BLaER1 (cell line): ENCODE results near the gene STK24.
A peak's percentile ranks its signal among the peaks of the same experiment; 100 is the strongest.

Source experiments
- H3K27ac ChIP-seq: shearing (Covaris generic); formaldehyde crosslinking; 2 replicates; pipeline ENCODE4 v1.8.1; 2022
- H3K27me3 ChIP-seq: shearing (Covaris generic); formaldehyde crosslinking; 2 replicates; pipeline ENCODE4 v1.8.1; 2022
- H3K36me3 ChIP-seq: shearing (Covaris generic); formaldehyde crosslinking; 2 replicates; pipeline ENCODE4 v1.8.1; 2022
- H3K4me1 ChIP-seq: shearing (Covaris generic); formaldehyde crosslinking; 2 replicates; pipeline ENCODE4 v1.8.1; 2022
- H3K4me2 ChIP-seq: shearing (Covaris generic); formaldehyde crosslinking; 2 replicates; pipeline ENCODE4 v1.8.1; 2022
- H3K4me3 ChIP-seq: shearing (Covaris generic); formaldehyde crosslinking; 2 replicates; pipeline ENCODE4 v1.8.1; 2022
- H3K9ac ChIP-seq: shearing (Covaris generic); formaldehyde crosslinking; 2 replicates; pipeline ENCODE4 v1.8.1; 2022
- H3K9me3 ChIP-seq: shearing (Covaris generic); formaldehyde crosslinking; 2 replicates; pipeline ENCODE4 v1.8.1; 2022
- H4K20me1 ChIP-seq: shearing (Covaris generic); formaldehyde crosslinking; 2 replicates; pipeline ENCODE4 v1.8.1; 2022
- Cebpa-rat ChIP-seq: shearing (Covaris generic); IDR thresholded peaks from 2 replicates; pipeline ENCODE4 v1.8.1; 2022

STK24 gene

DNA sequence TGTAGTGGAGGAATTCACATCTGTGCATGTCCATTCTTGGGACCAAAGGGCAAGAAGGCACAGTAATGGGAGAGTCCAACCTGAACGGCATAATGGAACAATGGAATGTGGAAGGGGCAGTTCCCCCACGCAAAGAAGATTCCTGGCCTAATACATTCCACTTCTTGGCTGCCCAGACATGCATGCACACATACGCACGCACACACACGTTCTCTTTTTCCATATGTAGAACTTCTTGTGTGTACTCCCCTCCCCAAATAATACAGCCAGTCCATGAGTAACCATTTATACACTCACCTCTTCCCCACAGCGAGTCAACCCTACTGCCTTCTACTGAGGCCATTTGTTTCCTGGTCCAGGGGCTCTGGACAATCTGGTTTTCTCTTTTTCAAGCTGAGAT lies 6.0 kb upstream of the STK24 start:
- H3K4me2 ChIP-seq, result no peak overlapping the region
- no peak overlapping the region for H3K4me3 ChIP-seq
- TF ChIP-seq Cebpa-rat, result no peak
- H3K9me3 ChIP-seq, result no peaks in the 10 kb centered on the region
- H3K4me1 ChIP-seq, result peaks cover 4% of the 10 kb centered on the region
- no peaks in the 10 kb centered on the region for H3K36me3 ChIP-seq
- no peaks in the 10 kb centered on the region for H3K27me3 ChIP-seq
- no peak overlapping the region for H3K9ac ChIP-seq
- no peaks in the 10 kb centered on the region for H4K20me1 ChIP-seq
- no peak overlapping the region for H3K27ac ChIP-seq

DNA sequence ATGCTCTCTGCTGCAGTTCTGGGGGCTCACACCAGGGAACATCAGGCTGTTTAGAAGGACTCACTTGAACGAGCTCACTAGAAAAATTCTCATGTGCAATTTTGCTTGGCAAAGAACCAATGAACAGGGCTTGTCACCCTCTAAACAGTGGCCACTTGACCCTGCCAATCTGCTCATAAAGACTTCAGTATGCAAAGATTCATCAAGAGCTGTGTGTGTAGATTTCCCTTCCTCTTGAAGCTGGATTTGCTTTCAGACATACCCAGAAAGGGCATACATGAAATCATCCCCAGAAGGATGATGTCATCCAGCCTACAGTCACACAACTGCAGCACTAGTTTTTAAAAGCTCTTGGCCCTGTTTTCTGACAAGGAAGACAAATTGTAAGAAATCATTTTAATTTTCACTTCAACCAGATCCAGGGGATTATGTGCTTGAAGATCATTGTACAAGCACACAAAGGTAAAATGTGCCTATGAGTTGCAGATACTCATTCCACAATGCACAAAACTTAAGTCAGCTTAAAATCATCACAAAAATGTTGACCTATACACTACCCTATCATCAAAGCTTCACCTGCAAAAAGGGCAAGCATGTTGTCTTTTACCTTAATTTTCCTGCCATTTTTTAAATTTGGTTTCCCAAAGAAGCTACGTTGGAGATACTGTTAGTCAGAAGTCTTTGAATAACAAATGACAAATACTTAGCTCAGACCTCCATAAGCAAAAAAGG lies 5.2 kb upstream of the STK24 start:
- no peak for TF ChIP-seq Cebpa-rat
- Histone ChIP-seq H3K4me1 (peaks cover 9% of the 10 kb centered on the region), H3K9ac (no peak overlapping the region), H3K36me3 (no peaks in the 10 kb centered on the region), H3K27me3 (no peaks in the 10 kb centered on the region), H3K4me2 (no peak overlapping the region), H3K4me3 (no peak overlapping the region), H3K9me3 (no peaks in the 10 kb centered on the region), H3K27ac (no peak overlapping the region), H4K20me1 (no peaks in the 10 kb centered on the region)

DNA sequence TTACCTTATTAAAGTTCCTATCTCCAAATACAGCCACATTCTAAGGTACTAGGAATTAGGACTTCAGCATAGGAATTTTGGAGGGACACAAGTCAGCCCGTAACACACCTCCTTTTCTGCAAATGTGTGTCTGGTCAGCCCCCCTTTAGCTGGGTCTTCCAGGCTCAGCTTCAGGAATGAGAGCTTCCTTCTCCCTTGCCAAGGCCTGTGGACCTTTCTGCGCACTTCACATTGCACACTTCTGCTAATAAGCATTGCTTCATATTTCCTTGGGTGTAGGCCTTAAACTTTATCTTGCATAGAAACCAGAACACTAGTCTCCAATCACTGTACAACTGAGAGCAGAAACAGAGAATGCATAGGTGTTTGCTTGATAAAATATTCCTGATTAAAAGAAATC lies 4.5 kb upstream of the STK24 start:
- Histone ChIP-seq H3K36me3 (no peaks in the 10 kb centered on the region), H3K9me3 (no peaks in the 10 kb centered on the region), H4K20me1 (peaks cover 1% of the 10 kb centered on the region; the same call in 1 of the 2 replicates), H3K27me3 (no peaks in the 10 kb centered on the region), H3K4me2 (no peak overlapping the region), H3K4me3 (no peak overlapping the region), H3K9ac (no peak overlapping the region), H3K4me1 (peaks cover 9% of the 10 kb centered on the region), H3K27ac (no peak overlapping the region)
- no peak for TF ChIP-seq Cebpa-rat

DNA sequence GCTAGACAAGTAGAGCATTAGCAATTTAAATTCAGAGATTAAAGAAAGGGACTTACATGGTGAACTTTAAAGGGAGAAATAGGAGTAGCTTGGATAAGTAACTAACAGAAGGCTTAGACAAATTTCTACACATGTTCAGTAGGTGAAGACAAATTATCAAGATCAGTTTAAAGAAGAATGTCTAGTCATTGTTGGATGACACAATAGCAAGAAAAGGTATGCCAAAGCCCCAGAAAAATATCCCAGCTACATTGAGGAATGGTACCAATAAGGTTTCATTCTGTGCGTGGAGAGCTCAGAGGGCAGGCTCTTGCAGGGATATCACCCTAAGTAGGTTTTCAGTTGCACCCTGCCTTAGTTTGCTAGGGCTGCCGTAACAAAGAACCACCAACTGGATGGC lies 3.5 kb upstream of the STK24 start:
- H3K27me3 ChIP-seq, result no peaks in the 10 kb centered on the region
- H3K4me3 ChIP-seq, result no peak overlapping the region
- H3K4me1 ChIP-seq, result peaks cover 11% of the 10 kb centered on the region
- no peaks in the 10 kb centered on the region for H3K36me3 ChIP-seq
- TF ChIP-seq Cebpa-rat, result no peak
- no peak overlapping the region for H3K9ac ChIP-seq
- no peaks in the 10 kb centered on the region for H3K9me3 ChIP-seq
- H3K4me2 ChIP-seq, result no peak overlapping the region
- H4K20me1 ChIP-seq, result peaks cover 11% of the 10 kb centered on the region
- H3K27ac ChIP-seq, result no peak overlapping the region

DNA sequence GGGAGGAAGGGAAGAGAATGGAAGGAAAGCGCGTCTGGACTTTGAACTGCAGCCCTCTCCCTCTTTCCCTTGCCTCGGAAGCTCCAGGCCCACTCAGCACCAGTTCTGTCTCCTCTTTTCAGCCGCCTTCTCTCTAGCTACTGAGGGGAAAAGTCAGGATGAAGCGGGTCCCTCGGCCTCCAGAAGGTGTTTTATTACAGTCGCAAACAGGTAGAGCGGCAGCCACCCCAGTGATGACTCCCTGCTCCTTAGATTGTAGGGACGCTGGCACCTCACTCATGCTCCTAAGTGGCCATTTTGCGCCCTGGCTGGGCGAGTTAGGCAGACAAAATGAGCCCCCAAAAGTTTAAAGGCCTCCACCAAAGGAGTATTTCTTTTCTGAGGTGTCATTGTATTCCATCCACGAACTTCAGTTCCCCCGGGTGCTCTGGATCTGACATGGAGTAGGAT lies 954 bp upstream of the STK24 start:
- peaks cover 37% of the 10 kb centered on the region for H3K4me1 ChIP-seq
- no peaks in the 10 kb centered on the region for H3K9me3 ChIP-seq
- H3K4me3 ChIP-seq, result peak overlapping the region; percentile 96
- peak overlapping the region; percentile 96 for H3K27ac ChIP-seq
- no peaks in the 10 kb centered on the region for H3K36me3 ChIP-seq
- peak overlapping the region; percentile 96 for H3K9ac ChIP-seq
- H3K4me2 ChIP-seq, result peak overlapping the region; percentile 89
- H4K20me1 ChIP-seq, result peaks cover 37% of the 10 kb centered on the region
- TF ChIP-seq Cebpa-rat, result no peak
- no peaks in the 10 kb centered on the region for H3K27me3 ChIP-seq

DNA sequence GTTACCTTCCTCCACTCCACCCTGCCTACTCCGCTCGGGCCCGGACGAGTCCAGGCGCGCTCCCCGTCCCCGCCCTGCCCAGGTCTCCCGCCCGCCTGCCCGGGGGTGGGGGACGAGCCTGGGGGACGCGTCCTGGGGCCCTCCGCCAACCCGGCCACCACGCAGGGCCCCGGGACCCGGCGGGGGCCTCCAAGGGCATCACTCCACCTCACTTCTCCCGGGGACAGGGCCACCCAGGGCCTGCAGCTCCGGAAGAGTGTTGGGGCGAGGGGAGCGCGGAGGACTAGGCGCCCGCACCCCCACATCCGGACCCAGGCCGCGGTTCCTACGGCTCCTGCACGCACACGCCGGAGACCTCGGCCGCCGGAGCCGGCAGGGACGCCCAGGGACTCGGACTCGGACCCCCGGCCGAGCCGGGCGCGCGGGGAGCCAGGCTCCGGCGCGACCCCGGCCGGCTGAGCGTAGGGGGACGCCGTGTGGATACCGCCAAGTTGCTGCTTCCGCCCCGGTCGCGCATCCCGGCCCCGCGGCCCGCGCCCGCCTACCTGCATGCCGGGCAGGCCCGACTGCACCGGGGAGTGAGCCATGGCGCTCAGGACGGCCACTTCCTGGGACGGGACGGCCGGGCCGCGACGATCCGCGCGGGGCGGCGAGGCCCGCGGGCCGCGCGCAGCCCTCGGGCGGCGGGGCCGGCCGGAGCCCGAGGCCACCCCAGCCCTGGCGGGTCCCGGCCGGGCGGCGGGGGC lies 534 bp downstream of the STK24 start:
- H3K27me3 ChIP-seq, result no peaks in the 10 kb centered on the region
- H3K4me1 ChIP-seq, result peaks cover 51% of the 10 kb centered on the region
- peak overlapping the region; percentile 96 for H3K4me3 ChIP-seq
- H3K27ac ChIP-seq, result peak overlapping the region; percentile 96
- no peaks in the 10 kb centered on the region for H3K9me3 ChIP-seq
- H3K4me2 ChIP-seq, result peak overlapping the region; percentile 94
- peak overlapping the region; percentile 96 for H3K9ac ChIP-seq
- peaks cover 51% of the 10 kb centered on the region for H4K20me1 ChIP-seq
- no peak for TF ChIP-seq Cebpa-rat
- H3K36me3 ChIP-seq, result no peaks in the 10 kb centered on the region

DNA sequence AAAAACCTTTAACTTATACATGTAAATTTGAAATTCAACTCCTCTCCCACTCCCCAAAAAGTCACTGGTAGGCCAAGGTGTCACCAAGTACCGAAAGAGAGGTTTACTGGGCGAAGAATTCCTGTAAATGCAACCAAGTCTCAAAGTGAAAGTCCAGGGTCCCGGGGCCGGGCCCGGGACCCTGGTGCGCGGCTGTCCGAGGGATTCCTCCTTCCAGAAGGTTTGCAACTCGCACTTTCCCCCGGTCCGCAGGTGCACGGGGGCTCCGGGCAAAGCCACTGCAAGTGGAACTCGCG lies 1.1 kb downstream of the STK24 start:
- peak overlapping the region; percentile 96 for H3K9ac ChIP-seq
- H3K9me3 ChIP-seq, result no peaks in the 10 kb centered on the region
- peak overlapping the region; percentile 96 for H3K27ac ChIP-seq
- no peaks in the 10 kb centered on the region for H3K36me3 ChIP-seq
- H3K27me3 ChIP-seq, result no peaks in the 10 kb centered on the region
- peaks cover 57% of the 10 kb centered on the region for H4K20me1 ChIP-seq
- TF ChIP-seq Cebpa-rat, result no peak
- H3K4me1 ChIP-seq, result peaks cover 57% of the 10 kb centered on the region
- peak overlapping the region; percentile 94 for H3K4me2 ChIP-seq
- peak overlapping the region; percentile 96 for H3K4me3 ChIP-seq

DNA sequence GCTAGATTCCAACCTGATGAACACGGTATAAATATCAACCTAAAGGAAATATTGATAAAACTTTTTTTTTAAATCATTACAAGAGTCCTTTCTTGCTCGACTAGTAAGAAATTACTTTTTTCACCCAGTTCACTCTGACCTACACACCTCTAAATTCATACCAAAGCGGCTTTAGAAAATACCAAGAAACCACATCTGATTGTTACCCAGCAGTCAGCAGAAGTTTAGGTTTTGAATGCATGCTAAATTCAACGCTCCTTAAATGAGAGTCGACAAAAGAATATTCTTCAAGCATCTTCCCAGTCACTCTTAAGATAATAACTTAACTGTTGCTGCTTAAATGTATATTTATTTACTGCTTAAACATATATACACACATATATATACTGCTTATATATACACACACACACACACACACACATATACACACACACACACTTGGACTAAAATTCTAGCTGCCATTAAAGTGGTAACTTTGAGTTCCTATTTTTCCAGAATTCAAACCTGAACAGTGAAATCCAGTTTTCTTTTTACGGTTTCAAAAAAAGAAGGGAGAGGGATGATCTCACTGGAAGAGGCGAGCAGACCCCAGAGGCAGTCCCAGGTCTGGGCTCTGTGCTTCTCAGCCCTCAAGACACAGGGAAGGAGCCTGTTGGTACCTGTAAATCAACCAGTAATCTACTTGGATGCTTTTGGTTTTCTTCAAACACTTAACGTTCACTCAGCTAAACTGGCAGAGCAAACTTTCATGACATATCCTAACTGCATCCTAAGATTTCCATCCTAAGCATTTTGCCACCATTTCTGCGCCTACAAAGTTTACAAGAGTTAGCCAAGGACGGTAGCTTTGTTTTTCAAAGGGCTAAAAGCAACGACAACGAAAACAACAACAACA lies 1.7 kb downstream of the STK24 start:
- peaks cover 63% of the 10 kb centered on the region for H3K4me1 ChIP-seq
- peak overlapping the region; percentile 96 for H3K9ac ChIP-seq
- H3K27me3 ChIP-seq, result no peaks in the 10 kb centered on the region
- peak overlapping the region; percentile 94 for H3K4me2 ChIP-seq
- no peaks in the 10 kb centered on the region for H3K36me3 ChIP-seq
- TF ChIP-seq Cebpa-rat, result no peak
- peak overlapping the region; percentile 96 for H3K27ac ChIP-seq
- peak overlapping the region; percentile 96 for H3K4me3 ChIP-seq
- peaks cover 63% of the 10 kb centered on the region for H4K20me1 ChIP-seq
- H3K9me3 ChIP-seq, result no peaks in the 10 kb centered on the region

DNA sequence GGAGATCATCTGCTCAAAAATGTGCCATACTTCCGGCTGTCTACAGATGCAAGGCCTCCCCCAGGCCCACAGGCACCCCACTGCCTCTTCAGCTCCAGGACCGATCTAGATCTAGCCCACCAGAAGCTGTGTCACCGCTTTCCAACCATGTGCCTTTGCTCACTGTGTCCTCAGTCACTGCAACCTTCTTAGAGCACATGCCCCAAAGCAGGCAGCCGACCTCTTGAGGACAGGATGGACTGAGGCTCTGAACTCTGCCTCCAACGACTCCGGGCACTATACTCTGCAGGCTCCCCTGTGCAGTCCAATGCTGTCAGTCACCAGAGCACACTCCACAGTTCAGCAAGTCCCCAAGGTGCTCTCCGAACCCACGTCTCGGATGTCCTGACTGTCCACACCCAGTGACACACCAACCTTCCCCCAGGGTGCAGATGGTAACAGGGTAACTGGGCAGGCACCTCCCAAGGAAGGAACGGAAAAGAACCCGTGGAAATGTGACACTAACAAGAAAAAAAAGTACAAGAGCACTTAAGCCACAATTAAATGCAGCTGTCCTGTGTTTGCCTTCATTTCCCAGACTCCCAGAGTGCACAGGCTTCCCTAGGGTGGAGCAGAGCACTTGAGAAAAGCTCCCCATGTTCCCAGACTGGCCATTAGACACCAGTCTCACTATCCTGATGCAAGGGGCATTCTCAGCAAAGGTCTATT lies 4.8 kb downstream of the STK24 start:
- Histone ChIP-seq H3K4me1 (peaks cover 85% of the 10 kb centered on the region), H3K9me3 (no peaks in the 10 kb centered on the region), H4K20me1 (peaks cover 92% of the 10 kb centered on the region), H3K27me3 (no peaks in the 10 kb centered on the region), H3K4me3 (peak overlapping the region; percentile 12; the same call in 1 of the 2 replicates), H3K4me2 (peak overlapping the region; percentile 94), H3K27ac (peak overlapping the region; percentile 68), H3K9ac (peak overlapping the region; percentile 45; the same call in 1 of the 2 replicates), H3K36me3 (no peaks in the 10 kb centered on the region)
- no peak for TF ChIP-seq Cebpa-rat
